Activated naive CD8-positive, alpha-beta T cell (primary cell): ENCODE measurements around the gene ARHGAP40.

Experiments
- H3K27ac Mint-ChIP-seq: one replicate; pipeline ENCODE4 v1.8.0; 2021; ENCODE audit warnings: mixed read lengths
- H3K27me3 Mint-ChIP-seq: one replicate; pipeline ENCODE4 v1.8.0; 2021; ENCODE audit warnings: mixed read lengths
- H3K36me3 Mint-ChIP-seq: one replicate; pipeline ENCODE4 v1.8.0; 2021; ENCODE audit warnings: mixed read lengths
- H3K4me1 Mint-ChIP-seq: one replicate; pipeline ENCODE4 v1.8.0; 2021; ENCODE audit warnings: low read depth, mixed read lengths
- H3K4me3 Mint-ChIP-seq: one replicate; pipeline ENCODE4 v1.8.0; 2021; ENCODE audit warnings: mild to moderate bottlenecking, mixed read lengths
- H3K9me3 Mint-ChIP-seq: one replicate; pipeline ENCODE4 v1.8.0; 2021; ENCODE audit warnings: low read depth, mixed read lengths

ARHGAP40 gene

GRCh38 chr20:38623061-38623460 is 21.5 kb downstream of the ARHGAP40 start:
- Mint-ChIP-seq H3K27ac (no peak overlapping the region), H3K4me3 (no peak overlapping the region), H3K27me3 (peaks cover 3% of the 10 kb centered on the region), H3K36me3 (no peaks in the 10 kb centered on the region), H3K9me3 (no peaks in the 10 kb centered on the region), H3K4me1 (no peaks in the 10 kb centered on the region)

DNA sequence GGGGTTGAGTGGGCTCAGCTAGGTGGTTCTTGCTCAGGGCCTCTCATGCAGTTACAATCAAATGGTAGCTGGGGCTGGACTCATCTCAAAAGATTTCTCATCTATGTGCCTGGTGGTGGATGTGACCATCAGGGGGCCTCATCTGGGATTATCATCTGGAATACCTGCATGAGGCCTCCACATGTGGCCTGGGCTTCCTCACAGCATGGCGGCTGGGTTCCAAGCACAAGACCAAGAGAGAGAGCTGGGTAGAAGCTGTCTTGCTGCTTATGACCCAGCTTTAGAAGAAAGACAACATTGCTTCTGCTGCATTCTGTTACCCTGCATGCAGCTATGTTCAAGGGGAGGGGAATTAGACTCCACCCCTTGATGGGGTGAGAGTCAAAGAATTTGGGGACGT is 22.5 kb downstream of the ARHGAP40 start:
- H3K4me1 Mint-ChIP-seq, result no peaks in the 10 kb centered on the region
- no peaks in the 10 kb centered on the region for H3K9me3 Mint-ChIP-seq
- H3K27ac Mint-ChIP-seq, result no peak overlapping the region
- H3K27me3 Mint-ChIP-seq, result peaks cover 3% of the 10 kb centered on the region
- no peaks in the 10 kb centered on the region for H3K36me3 Mint-ChIP-seq
- H3K4me3 Mint-ChIP-seq, result no peak overlapping the region

DNA sequence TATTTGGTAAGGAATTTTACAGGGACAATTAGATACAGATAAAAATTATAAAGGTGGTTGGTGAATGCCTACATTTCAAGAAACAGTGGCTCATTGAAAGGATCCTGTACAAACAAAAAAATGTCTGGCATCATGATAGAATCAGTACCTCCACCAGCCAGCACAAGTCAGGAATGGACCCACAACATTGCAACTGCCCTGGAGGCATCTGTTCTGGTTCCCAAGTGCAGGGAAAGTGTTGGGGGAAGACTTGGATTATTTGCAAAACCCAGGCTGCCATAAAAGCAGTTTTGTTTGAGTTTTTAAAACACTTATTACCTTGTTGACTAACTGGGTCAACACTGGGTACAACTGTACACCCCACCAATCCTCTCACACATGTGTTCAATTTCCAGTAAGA is 24.3 kb downstream of the ARHGAP40 start:
- H3K27ac Mint-ChIP-seq, result no peak overlapping the region
- H3K36me3 Mint-ChIP-seq, result no peaks in the 10 kb centered on the region
- H3K4me3 Mint-ChIP-seq, result no peak overlapping the region
- no peaks in the 10 kb centered on the region for H3K4me1 Mint-ChIP-seq
- H3K9me3 Mint-ChIP-seq, result no peaks in the 10 kb centered on the region
- H3K27me3 Mint-ChIP-seq, result peaks cover 3% of the 10 kb centered on the region

DNA sequence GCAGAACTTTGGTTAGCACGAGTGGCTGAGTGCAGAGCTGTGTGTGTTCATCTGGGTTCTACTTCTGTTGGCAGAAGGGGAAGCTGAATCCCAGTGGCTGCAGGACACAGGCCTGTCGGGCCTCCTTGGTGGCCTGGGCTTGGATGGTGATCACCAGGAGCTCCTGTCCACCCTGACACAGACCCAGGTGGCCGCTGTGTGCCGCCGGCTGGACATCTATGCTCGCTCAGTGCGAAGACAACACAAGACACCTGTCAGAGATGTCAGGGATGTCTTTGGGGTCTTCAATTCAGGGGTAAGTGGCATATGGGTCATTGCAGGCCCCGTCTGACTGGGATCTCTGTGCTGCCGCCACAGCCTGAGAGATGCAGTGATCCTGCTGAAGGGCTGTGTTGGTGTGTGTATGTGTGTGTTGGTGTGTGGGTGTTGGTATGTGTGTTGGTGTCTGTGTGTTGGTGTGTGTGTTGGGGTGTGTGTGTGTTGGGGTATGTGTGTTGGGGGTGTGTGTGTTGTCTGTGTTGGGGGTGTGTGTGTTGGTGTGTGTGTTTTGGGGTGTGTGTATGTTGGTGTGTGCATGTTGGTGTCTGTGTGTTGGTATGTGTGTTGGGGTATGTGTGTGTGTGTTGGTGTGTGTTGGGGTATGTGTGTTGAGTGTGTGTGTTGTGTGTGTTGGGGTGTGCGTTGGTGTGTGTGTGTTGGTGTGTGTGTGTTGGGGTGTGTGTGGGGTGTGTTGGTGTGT is 25.5 kb downstream of the ARHGAP40 start:
- no peak overlapping the region for H3K27ac Mint-ChIP-seq
- H3K9me3 Mint-ChIP-seq, result no peaks in the 10 kb centered on the region
- no peak overlapping the region for H3K4me3 Mint-ChIP-seq
- no peaks in the 10 kb centered on the region for H3K36me3 Mint-ChIP-seq
- H3K27me3 Mint-ChIP-seq, result no peaks in the 10 kb centered on the region
- no peaks in the 10 kb centered on the region for H3K4me1 Mint-ChIP-seq

DNA sequence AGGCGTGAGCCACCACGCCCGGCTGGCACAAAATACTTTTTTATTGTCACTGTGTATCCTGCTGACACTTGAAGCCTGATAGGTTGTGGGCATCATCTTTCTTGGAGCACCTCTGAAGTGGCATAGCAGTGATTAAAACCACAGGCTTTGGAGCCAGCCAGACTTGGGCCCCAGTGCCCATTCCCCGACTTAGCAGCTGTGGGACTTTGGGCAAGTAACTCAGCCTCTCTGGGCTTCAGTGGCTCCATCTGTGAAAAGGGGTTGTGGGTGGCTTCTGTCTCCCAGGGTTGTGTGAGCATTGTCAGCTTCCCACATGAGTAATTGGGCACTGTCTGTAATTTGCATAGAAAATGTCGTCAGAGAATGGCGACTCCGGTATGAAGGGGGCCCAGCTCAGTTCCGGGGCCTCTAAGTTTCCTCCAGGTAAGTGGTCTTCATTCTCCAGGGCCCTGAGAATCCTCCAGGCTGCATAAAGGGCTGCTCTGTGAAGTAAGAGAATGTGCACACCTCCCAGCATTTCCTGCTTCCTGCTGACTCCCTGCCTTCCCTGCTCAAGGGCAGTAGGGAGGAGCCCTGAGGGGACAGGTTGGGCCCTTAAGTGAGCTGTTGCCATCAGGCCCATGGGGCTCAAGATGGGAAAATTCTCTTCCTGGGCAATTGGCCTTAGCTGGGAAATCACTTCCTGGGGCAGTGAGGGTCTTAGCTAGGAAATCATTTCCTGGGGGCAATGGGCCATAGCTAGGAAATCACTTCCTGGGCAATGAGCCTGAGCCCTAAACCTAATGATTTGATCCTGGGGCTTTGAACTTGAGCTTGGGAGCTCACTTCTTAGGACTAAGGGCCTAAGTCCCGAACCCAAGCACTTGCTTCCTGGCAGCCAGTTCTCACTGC is 27.2 kb downstream of the ARHGAP40 start:
- Mint-ChIP-seq H3K4me3 (no peak overlapping the region), H3K27me3 (no peaks in the 10 kb centered on the region), H3K27ac (no peak overlapping the region), H3K36me3 (no peaks in the 10 kb centered on the region), H3K9me3 (no peaks in the 10 kb centered on the region), H3K4me1 (no peaks in the 10 kb centered on the region)

- Mint-ChIP-seq H3K27me3 (no peaks in the 10 kb centered on the region), H3K4me3 (no peak overlapping the region), H3K27ac (no peak overlapping the region), H3K36me3 (no peaks in the 10 kb centered on the region), H3K9me3 (no peaks in the 10 kb centered on the region), H3K4me1 (no peaks in the 10 kb centered on the region)
Measured at GRCh38 chr20:38629979-38630378, 28.4 kb downstream of the ARHGAP40 start.

DNA sequence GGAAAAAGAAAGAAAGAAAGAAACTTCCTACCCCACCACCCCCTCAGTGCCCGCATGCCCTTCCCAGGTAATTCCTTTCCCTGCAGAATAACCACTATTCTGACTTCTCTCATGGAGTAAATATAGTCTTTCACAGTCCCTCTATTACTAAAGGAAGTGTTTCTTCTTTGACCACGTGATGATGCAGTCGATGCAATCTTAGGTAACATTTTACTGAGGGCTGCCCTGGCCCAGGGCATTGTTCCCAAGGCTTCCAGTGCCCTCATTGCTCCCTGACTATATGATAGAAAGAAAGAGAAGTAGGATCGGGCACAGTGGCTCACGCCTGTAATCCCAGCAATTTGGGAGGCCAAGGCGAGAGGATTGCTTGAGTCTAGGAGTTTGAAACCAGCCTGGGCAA is 29.1 kb downstream of the ARHGAP40 start:
- Mint-ChIP-seq H3K4me1 (no peaks in the 10 kb centered on the region), H3K27me3 (no peaks in the 10 kb centered on the region), H3K36me3 (no peaks in the 10 kb centered on the region), H3K4me3 (no peak overlapping the region), H3K9me3 (no peaks in the 10 kb centered on the region), H3K27ac (no peak overlapping the region)

GRCh38 chr20:38631155-38632022 is 29.8 kb downstream of the ARHGAP40 start:
- H3K4me3 Mint-ChIP-seq, result no peak overlapping the region
- no peaks in the 10 kb centered on the region for H3K4me1 Mint-ChIP-seq
- no peaks in the 10 kb centered on the region for H3K36me3 Mint-ChIP-seq
- peaks cover under 1% of the 10 kb centered on the region for H3K27me3 Mint-ChIP-seq
- no peaks in the 10 kb centered on the region for H3K9me3 Mint-ChIP-seq
- no peak overlapping the region for H3K27ac Mint-ChIP-seq

DNA sequence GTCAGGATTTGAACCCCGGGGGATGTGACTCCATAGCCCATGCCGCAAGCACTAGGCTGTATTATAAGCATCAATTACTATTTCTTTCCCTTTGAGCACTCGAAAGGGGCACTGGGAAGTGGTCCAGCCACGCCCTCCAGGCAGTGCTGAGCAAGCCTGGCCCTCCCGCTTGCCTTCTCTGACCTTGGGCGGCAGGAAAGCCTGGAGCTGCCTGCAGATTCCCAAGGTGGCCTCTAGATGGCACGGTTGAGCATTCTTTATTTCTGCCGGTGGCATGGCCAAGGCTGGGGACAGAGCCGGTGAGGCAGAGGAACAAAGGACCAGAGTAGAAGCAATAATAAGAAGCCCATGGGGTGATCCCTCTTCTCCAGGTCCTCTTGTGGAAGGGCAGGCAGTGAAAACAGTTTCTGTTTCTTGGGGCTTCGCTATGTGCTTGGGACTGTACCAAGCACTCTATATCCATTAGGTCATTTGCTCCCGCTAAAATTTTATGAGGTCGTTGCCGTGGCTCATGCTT is 32.0 kb downstream of the ARHGAP40 start:
- Mint-ChIP-seq H3K4me3 (no peak overlapping the region), H3K9me3 (no peaks in the 10 kb centered on the region), H3K4me1 (no peaks in the 10 kb centered on the region), H3K27me3 (peaks cover 5% of the 10 kb centered on the region), H3K27ac (no peak overlapping the region), H3K36me3 (no peaks in the 10 kb centered on the region)

DNA sequence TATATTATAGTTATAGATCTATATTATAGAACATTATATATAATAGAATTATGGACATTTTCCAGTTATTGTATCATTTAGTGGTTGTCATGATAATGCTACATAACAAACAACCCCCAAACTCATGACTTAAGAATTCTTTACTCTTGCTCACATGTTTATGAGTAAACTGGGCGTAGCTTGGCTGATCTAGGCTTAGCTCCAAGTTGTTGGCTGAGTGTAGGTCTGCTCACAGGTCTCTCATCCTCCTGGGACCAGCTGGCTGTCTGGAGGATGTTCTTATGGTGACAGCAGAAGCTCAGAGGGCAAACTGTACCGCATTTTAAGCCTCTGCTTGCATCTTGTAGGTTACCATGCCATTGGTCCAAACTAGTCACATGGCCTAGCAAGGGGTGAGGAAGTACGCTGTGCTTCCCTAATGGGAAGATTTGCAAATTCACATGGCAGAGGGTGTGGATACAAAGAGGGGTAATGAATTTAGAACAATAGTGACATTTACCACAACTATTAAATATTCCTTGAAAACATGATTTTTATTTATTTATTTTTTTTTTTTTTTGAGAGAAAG is 34.2 kb downstream of the ARHGAP40 start:
- H3K4me3 Mint-ChIP-seq, result no peak overlapping the region
- no peak overlapping the region for H3K27ac Mint-ChIP-seq
- no peaks in the 10 kb centered on the region for H3K4me1 Mint-ChIP-seq
- peaks cover 6% of the 10 kb centered on the region for H3K27me3 Mint-ChIP-seq
- no peaks in the 10 kb centered on the region for H3K9me3 Mint-ChIP-seq
- H3K36me3 Mint-ChIP-seq, result no peaks in the 10 kb centered on the region

DNA sequence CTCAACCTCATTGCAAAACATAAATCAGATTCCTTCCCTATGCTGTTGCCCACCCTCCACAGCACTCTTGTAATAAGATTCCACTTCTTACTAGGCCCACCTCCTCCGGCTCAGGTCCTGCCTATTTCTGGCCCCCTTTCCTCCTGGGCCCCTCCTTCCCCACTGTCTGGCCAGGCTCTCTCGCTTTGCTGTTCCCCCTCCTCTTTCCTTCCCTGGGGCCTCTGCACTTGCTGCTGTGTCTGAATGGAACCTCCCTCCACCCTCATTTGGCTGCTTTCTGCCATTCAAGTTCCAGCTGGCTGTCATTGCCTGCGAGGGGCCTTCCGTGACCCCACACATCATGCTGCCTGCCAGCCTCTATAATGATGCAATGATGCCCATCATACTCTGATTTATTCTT is 38.9 kb downstream of the ARHGAP40 start:
- Mint-ChIP-seq H3K36me3 (no peaks in the 10 kb centered on the region), H3K9me3 (no peaks in the 10 kb centered on the region), H3K4me1 (no peaks in the 10 kb centered on the region), H3K27ac (no peak overlapping the region), H3K27me3 (peaks cover 17% of the 10 kb centered on the region), H3K4me3 (no peak overlapping the region)

DNA sequence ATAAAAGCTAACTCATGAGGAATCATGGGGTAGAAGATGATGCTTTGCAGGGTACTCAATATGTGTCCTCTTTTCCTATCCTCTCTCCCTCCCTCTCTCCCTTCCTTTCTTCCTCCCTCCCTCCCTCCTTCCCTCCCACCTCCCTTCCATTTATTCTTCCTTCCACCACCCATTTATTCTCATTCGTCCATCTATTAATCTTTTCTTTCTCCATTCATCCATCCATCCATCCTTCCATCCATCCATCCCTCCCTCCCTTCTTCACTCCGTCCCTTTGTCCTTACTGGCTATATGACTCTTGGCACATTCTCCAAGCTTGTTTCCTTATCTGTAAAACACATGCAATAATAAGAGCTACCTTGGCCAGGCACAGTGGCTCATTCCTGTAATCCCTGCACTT is 40.9 kb downstream of the ARHGAP40 start:
- H3K4me3 Mint-ChIP-seq, result no peak overlapping the region
- H3K27ac Mint-ChIP-seq, result no peak overlapping the region
- H3K9me3 Mint-ChIP-seq, result no peaks in the 10 kb centered on the region
- no peaks in the 10 kb centered on the region for H3K36me3 Mint-ChIP-seq
- H3K27me3 Mint-ChIP-seq, result peaks cover 17% of the 10 kb centered on the region
- H3K4me1 Mint-ChIP-seq, result peaks cover 5% of the 10 kb centered on the region

GRCh38 chr20:38644588-38645260 is 43.1 kb downstream of the ARHGAP40 start:
- Mint-ChIP-seq H3K4me1 (peaks cover 5% of the 10 kb centered on the region), H3K36me3 (no peaks in the 10 kb centered on the region), H3K27ac (no peak overlapping the region)

GRCh38 chr20:38645351-38645750 is 43.7 kb downstream of the ARHGAP40 start:
- H3K4me1 Mint-ChIP-seq, result peaks cover 5% of the 10 kb centered on the region
- no peak overlapping the region for H3K27ac Mint-ChIP-seq
- no peak overlapping the region for H3K4me3 Mint-ChIP-seq
- H3K27me3 Mint-ChIP-seq, result peaks cover 21% of the 10 kb centered on the region
- H3K9me3 Mint-ChIP-seq, result no peaks in the 10 kb centered on the region
- no peaks in the 10 kb centered on the region for H3K36me3 Mint-ChIP-seq

More at GRCh38 chr20:38644588-38645260, 43.1 kb downstream of the ARHGAP40 start:
- Mint-ChIP-seq H3K27me3 (peaks cover 21% of the 10 kb centered on the region), H3K9me3 (no peaks in the 10 kb centered on the region), H3K4me3 (no peak overlapping the region)
